ENCODE data around the gene OGA.

DNA sequence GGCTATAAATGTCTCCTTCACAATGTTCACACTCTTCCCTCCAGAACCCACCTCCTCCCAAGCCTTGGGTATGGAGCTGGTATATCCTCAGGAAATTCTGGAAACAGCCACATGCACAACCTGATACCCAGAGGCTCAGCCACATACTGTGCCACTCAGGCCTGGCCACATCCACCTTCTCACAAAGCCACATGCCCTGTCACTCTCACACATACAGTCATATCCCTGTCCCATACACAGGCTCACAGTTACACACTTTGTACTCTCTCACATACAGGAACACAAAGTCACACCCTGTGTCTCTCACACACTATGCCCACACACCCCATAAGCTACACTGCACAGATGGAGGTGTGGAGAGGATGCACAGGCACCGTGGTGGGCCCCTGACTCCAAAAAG is 15.2 kb upstream of the OGA start:
- TF ChIP-seq, protein P1, sequence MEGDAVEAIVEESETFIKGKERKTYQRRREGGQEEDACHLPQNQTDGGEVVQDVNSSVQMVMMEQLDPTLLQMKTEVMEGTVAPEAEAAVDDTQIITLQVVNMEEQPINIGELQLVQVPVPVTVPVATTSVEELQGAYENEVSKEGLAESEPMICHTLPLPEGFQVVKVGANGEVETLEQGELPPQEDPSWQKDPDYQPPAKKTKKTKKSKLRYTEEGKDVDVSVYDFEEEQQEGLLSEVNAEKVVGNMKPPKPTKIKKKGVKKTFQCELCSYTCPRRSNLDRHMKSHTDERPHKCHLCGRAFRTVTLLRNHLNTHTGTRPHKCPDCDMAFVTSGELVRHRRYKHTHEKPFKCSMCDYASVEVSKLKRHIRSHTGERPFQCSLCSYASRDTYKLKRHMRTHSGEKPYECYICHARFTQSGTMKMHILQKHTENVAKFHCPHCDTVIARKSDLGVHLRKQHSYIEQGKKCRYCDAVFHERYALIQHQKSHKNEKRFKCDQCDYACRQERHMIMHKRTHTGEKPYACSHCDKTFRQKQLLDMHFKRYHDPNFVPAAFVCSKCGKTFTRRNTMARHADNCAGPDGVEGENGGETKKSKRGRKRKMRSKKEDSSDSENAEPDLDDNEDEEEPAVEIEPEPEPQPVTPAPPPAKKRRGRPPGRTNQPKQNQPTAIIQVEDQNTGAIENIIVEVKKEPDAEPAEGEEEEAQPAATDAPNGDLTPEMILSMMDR (IDR thresholded peaks at IDR 0.05): no peak
- TF ChIP-seq POLR2A (IDR thresholded peaks at IDR 0.05): no peak
